GM12891 (cell line): ENCODE results near the gene STEAP1B.

Source experiments
- POLR2A ChIP-seq: IDR thresholded peaks from 2 replicates; pipeline ENCODE4 v1.6.1; 2011; ENCODE audit warnings: low read depth, low read length, control low read depth
- SPI1 ChIP-seq: IDR thresholded peaks from 2 replicates; pipeline ENCODE4 v1.6.1; 2011; ENCODE audit warnings: low read depth, low read length, control low read depth

DNA sequence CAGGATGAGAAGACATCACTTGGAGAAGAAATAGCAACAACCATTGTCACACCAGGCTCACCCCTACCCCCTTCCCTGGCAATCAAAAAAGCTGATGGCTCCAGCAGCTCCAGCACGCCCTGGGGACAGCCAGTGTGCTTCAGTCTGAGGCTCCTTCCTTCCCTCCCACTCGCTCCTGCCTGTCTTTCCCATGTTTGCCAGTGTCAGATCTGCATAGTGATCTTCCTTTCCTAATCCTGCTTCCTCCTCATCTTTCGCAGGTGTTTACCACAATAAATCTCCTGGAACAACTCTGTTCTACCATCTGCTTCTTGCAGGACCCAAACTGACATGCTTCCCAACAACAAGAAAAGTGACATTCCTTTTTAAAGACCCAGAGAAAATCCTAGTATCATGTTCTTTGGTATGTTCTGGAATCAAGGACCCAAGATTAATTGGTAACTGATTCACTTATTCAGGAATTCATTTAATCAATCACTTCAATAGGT is 57.1 kb downstream of the STEAP1B start:
- TF ChIP-seq POLR2A (no peak), SPI1 (no peak)
